SKM-1 treated with dmso at 0.1 percent for 144 hours (cell line): ENCODE data around the gene HNRNPCL4.
"Not testable (repeated sequence)": the region's sequence is repeated elsewhere in the genome, so short reads cannot be mapped to it uniquely, and the experiment has no call there.

Experiments used
- DNase-seq: peaks from one replicate; lab custom pipeline; 2025; ENCODE audit not compliant: unreplicated experiment; lab: John Stamatoyannopoulos, UW

HNRNPCL4 gene

GRCh38 chr1:13165531-13165930, at the start of gene HNRNPCL4:
HNRNPCL4 (minus strand) TSS chr1:13165631; CDS start chr1:13165467, 164 bp downstream.
- DNase-seq, result not testable (repeated sequence)

GRCh38 chr1:13208712-13209111, 43.3 kb upstream of the HNRNPCL4 start:
- not testable (repeated sequence) for DNase-seq

DNA sequence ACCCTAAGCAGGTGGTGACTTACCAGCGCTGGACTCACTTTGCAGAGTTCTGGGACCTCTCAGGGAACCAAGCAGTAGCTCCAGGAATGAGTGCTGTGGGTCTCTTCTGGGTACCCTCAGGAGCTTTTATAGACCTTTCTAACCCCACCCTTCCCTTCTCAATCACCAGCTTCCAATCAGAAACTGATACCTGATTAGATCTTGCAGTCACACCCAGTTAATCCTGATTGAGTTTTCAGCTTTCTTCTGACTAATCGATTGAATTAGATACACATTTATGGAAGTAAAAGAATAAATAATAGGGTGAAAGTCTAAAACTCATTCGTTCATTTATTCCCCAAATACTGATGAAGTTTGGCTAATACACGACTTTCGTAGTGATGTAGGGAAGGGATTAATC, 35.9 kb upstream of the HNRNPCL4 start, which contains the start of gene PRAMEF13:
Gene PRAMEF13, minus strand, starts transcription at position 101 of the 400 bp plus-strand sequence. CDS start 1,820 bp downstream, outside the sequence.
- not testable (repeated sequence) for DNase-seq

- DNase-seq, result not testable (repeated sequence)
Measured at GRCh38 chr1:13171548-13171947, 6.1 kb upstream of the HNRNPCL4 start, which contains the start of gene PRAMEF9. PRAMEF9 (plus strand) TSS chr1:13171848; CDS start chr1:13175281, 3,433 bp downstream.

- not testable (repeated sequence) for DNase-seq
Measured at GRCh38 chr1:13155909-13156308, 9.5 kb downstream of the HNRNPCL4 start, which contains the start of gene PRAMEF26. PRAMEF26 (minus strand) TSS chr1:13156009; CDS start chr1:13153095, 2,914 bp downstream.

DNA sequence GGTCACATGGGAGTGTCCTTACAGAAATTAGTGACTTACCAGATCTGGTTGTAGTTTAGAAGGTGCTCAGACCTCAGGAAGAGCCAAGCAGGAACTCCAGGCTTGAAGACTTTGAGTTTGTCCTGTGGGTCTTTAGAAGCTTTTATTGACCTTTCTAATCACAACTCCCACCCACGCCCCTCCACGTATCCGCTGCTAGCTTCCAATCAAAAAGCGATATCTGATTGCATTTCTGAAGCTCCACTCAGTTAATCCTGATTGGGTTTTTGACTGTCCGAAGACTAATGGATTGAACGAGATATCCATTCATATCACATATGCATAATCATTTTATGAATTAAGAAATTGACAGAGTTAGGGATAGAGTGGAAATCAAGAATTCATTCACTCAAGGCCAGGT, 48.7 kb downstream of the HNRNPCL4 start, which contains the start of gene HNRNPCL2:
Gene HNRNPCL2, minus strand, starts transcription at position 101 of the 400 bp plus-strand sequence. CDS start 454 bp downstream, outside the sequence.
- not testable (repeated sequence) for DNase-seq
